ENCODE data around the gene LYPD6B.

LYPD6B gene

DNA sequence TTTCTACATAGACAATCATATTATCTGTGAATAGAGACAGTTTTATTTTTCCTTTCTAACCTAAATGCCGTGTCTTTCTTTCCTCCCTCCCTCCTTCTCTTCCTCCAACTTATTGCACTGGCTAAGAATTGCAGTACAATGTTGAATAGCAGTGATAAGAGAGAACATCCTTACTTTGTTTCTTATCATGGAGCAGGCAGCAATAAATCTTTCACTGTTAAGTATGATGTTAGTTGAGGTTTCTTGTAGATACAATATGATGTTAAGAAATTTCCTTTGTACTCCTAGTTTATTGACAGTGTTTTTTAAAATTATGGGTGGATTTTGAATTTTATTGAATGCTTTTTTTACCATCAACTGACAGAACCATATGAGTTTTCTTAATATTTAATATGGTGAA lies 6.0 kb downstream of the LYPD6B start:
- DNase-seq: no peak

DNA sequence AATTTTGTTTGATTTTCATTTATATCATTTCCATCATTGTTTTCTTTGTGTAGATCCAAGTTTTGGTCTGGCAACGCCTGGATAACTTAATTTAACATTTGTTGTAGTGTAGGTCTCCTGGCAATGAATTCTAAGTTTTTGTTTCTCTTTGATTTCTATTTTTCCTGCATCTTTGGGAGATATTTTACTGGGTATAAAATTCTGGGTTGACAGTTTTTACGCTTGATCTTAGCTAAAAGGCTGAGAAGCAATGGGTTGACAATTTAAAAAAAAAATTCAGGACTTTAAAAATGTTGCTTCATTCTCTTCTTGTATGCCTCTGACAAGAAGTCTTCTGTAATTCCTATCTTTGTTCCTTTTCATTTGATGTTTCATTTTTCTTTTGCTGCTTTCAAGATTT lies 8.6 kb downstream of the LYPD6B start:
- no peak for DNase-seq

DNA sequence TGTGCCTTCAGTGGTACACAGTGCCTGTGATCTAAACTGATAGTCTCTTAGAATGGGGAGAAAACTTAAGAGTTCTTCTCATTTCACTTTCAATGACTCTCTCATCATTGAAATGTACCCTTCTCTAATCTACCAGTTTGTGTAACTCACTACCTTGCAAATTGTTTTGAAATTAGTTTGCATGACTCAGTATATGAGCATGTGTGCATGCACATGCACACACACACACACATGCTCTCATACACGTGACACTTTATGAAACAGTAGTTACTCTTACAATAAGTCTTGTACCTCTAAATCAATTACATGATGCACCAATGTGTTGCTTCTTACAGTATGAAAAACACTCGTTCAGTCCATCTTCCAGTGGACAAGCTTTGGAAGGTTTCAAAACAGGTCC lies 10.6 kb downstream of the LYPD6B start:
- no peak for DNase-seq

DNA sequence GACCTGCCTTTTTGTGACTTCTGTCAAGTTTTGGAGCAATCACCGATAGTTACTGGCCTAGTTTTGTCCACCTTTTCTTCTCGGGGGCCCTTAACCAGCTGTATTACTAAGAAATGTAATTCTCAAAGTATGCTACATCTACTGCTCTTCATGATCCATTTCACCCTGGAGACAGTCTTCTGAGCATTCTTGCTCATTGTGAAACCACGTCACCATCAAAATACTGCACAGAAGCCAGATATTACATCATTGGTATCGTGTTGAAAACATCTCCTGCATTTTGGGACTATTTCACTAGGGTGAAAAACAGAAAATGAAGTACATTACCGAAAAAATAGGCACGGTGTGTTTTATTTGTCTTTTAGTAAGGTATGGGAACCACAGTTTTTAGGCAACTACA lies 11.7 kb downstream of the LYPD6B start:
- DNase-seq: no peak

DNA sequence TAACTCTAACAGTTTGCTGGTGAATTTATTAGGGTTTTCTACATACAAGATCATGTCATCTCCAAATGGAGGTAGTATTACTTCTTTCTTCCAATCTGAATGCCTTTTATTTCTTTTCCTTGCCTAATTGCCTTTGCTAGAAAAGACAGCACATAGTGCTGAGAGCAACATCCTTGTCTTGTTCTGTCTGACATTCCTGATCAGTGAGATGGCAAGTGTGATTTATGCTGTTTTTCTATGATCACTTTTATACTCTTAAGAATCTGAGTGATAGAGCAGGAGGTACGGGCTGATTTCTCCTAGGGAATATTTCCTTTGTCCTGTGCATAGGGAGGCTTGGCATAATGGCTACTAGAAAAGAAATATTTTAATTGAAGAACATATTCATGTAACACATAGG lies 17.3 kb downstream of the LYPD6B start:
- DNase-seq: no peak

DNA sequence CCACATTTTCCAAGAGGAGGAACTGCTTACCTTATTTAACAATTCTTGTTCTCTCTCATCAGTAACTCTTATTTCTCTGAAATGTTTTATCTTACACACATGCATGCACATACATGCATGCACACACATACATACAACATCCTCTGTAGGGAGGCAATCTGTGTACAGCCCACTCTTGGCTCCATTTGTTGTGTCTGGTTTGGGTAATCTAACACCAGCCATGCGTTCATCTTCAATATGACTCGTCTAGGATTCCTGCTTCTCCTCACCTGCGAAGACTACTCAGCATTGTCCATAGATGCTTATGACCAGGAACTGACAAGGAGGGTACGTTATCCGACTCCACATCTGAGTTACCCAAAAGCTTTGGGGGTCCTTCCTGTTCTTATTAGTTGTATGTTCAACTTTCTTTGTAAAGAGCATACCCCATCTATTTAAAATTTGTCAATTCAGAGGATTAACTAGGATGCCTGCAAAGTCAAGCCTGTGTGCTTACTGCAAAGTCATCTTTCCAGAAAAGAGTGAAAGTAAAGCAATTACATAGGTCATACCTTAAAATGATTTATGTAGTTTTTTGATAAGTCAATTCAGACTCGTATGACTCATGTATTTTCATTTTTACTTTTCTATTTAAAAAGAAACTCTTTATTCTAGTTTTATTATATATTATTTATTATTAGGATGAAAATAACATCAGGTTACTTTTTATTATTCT lies 18.2 kb downstream of the LYPD6B start:
- no peak for DNase-seq

DNA sequence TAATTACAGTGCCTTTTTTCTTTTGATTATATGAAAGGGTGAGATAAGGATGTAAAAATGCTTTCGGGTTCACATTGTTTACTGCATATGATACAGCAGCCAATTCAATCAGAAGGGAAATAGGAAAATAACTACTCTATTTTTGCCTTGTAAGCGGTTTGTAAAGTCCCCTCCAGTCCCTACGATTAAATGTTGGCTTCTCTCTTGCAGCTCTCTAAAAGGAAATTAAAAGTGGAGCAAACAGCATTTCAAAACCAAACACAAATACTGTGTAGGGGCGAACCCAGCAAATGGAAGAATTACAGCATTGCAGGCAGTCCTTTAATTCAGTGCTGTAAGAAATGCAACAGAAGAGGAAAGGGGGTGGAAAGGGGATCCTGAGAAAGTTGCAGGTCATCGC lies 18.9 kb downstream of the LYPD6B start:
- DNase-seq: no peak

DNA sequence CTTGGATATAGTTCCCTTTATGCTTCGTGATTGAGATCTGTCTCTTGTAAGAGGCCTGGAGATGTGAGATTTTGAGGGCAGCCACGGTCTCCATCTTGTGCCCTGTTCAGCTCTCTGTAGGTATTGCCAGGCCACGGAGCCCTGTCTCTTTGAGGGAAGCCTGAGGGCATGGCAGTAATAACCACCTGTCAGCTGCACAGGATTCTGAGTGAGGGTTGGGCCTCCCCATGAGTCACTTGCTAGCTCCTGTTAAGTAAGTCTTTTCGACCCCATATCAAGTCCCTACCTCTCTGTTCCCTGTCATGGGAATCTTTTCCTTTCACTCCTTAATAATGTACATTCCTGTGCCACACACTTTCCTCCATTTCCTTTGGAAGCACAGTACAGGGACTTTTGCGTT lies 20.4 kb downstream of the LYPD6B start:
- DNase-seq: no peak

DNA sequence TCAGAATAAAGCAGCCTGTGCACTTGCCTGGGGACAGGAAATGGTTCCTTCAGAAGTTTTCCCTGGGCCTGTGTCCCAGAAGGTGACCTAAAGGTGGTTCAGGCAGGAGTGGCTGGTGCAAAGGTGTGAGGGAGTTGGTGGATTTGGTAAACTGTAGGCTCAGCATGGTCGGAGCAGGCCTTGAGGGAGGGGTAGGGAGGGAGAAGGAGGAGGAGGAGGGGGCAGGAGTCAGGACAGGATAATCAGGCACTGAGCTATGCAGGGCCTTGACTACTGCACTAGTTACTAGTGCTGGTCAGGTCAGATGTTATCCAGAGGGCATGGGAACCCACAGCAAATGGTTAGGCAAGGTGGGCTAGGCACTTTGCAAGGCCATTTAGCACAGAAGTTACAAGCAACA lies 21.3 kb downstream of the LYPD6B start:
- DNase-seq: no peak

DNA sequence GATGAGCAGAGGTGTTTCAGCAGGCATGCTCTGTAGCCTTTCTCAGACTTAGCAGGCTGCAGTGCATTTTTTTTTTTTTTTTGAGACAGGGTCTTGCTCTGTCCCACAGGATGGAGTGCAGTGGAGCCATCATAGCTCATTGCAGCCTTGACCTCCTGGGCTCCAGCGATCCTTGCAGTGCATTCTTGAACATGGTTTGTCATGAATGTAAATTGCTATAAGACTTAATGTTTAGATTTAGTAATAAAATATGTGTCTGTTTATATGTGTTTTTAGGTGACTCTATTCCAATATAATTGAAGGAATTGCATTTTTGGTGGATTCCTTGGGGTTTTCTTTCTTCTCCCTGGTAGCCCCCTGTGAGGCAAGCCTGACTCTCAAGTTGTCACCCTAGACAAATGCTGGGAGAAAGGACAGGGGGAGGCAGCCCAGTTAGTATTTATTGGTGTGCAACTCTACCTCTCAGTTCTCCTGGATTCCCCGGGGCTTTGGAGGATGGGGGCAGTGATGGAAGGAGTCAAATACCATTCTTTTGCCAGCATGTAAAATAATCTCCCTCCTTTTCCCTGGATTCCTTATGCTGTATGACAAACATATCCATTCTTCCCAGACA lies 22.7 kb downstream of the LYPD6B start:
- no peak for DNase-seq

DNA sequence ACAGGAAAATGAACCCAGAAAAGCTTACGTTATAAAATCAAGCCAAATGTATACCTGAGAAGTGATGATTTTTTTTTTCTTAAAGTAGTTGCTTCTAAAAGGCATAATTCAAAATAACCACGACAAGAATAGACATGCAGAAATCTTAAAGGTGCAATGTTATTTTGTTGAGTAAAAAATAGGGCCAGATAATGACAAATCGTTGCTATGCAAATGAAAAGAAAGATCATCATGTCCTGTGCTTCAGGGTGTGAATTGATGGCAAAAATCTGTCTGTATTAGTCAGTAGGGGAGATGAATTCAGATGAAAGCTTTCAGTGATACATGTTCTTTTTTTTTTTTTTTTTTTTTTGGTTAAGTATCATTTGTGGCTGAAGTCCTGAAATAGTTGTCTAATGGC lies 24.0 kb downstream of the LYPD6B start:
- no peak for DNase-seq

DNA sequence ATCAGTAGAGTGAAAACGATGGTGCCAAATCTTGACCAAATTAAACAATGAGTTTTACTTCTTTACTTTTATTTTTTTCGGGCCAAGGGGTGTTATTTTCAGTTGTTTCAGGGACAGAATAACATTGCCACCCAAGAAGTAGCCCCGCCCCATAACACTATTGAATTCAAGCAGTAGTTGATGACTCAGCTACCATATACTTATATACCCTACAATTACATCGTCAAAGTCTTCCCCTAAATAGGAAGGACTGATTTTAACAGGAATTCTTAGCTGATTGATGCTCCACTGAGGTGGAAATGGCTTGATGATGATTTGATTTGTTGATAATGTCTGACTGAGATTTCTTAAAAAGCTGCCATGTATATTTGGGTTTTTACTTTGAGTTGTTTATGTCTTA lies 24.7 kb downstream of the LYPD6B start:
- DNase-seq: no peak

DNA sequence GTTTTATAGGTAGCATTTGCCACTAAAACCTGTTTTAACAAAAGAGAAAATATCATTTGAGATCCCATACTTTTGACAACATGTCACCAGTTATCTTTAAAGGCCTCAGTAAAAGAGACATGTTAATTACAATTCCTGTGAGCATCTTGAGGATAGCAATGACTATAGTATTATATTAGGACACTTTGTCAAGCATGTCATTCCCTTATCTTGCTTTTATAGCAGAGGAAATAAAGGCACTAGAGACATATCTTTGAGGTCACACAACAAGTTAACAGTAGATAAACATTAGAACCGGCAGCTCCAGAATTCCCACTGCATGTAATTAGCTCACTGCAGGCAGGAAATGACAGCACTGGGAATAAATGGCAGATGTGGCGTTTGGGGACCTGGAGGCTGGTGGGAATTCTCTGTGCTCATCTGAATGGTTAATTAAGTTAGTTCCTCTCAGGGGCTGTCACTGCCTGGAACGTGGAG lies 25.9 kb downstream of the LYPD6B start:
- DNase-seq: no peak

DNA sequence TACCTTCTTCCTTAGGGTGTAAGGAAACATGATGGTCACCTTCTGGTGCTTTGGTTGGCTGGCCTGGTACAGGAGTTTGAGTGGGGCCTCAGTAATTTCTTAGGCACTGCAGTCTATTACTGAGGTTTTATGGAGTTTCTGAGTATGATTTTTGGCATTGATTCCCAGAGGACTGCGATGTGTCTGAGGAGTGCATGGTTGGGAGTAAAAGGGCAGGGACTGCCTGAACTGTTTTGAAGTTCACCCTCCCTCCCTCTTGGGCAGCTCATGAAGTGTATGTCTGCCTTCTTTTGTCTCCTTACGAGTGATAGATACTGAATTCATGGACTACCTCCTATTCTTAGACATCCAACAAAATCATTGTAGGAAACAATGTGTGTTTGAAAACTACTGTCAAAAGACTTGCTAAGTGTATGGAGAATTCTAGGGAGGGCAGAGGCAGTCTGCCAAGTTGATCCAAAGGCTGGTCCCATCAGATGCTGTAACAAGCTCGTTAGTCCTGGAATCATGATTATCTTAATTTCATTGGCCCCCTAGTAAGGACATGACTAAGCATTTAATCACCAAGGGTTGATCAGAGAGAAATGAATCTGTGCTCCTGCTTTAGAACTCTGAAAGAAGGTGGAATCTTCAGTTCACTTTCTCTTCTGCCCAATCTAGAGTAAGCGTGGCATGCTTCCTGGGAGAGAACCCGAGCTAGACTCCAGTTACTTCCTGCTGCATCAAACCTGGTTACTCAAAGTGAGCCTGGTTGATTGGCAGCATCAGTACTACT lies 26.5 kb downstream of the LYPD6B start:
- no peak for DNase-seq

DNA sequence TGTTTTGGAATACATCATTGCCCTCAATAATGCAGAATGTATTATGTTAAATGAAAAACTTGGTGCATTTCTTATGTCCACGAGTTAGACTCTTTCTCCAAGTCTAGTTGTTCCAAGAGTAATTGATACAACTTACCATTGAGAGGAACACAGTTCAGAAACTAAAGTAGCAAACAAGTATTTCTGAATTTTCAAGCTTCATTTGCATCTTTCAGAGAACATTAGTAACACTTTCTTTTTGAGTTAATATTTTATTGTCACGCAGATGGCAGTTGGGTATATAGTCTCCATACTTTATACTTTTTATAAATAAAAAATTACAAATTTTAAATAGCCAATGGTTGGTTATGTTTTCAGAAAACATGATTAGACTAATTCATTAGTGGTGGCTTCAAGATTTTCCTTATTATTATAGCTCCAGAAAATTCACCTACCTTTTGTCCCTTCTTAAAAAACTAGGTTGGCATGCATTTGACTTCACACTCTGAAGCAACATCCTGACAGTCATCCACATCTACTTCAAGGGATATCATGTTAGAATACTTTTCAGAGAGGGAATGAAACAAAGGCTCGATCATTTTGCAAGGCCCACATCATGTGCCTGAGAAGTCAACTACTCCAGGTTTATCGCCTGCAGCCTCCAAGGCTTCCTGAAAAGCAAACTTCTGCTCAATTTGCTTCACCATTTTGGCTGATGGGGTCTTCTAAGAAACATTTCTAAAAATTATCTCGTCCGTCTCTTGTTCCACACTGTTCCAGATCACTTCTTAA lies 29.9 kb downstream of the LYPD6B start:
- DNase-seq: no peak

DNA sequence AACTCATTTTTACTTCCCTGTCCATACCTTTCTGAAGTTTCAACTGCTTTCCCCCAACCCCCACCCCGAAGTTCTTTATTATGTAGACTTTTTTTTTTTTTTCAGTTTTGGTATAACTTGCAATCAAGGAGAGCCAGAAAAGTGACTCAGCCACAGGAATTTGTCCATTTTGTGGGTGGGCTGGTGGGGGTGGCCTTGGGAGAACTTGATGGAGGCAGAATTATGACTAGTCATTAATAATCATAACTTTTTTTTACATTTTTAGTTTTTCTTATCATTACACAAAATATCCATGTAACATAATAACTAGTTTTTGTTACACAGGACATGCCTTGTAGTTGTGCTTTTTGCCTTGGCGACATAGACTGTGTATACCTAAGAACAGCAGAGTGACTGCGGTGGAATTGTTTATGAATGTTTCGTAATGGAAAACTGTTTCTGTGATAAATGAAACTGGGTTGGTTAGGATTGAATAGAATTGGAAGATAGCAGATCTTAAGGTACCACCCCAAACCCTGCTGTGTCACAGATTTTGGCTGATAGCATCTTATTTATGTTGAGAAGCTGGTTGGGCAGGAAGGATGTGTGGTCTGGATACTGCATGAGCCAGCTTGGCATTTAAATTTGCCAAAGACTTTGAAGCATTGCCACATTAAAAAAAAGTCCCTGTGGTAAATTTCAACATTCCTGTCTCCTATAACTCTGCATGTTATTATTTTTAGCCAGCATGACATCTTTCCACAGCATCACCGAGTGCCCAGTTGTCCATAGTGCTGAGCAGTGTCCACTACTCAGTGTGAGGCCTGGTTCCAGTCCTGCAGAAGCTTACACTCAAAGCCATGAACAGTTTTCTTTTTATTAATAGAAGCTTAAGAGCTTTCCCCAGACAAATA lies 30.7 kb downstream of the LYPD6B start:
- no peak for DNase-seq

DNA sequence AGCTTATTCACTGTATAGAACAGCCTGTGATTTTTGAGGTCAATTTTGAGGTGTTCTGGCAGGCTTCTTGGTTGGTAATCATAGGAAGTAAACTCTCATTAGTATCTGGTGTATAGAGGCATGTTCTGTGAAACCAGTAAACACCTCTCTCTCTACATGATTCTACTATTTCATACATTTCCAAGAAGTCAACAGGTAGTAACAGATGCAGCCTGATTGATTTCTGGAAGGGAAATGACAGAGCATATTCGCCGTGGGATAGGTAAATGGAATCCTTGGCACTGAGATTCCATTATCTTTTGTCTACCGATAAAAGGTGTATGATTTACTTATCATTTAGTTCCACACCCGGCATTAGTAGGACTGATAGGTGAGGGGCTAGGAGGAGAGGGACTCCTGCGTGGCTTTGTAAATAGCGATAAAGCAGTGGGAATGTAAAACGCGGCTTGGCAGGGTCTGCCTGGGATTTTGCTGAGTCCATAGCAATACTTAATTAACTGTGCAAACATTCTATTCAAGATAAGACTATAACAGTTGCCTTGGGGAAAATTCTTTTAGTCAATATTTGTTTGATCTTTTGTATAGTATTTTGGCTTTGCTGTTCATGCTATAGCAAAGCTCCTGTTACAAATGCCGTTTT lies 32.3 kb downstream of the LYPD6B start:
- DNase-seq: no peak

DNA sequence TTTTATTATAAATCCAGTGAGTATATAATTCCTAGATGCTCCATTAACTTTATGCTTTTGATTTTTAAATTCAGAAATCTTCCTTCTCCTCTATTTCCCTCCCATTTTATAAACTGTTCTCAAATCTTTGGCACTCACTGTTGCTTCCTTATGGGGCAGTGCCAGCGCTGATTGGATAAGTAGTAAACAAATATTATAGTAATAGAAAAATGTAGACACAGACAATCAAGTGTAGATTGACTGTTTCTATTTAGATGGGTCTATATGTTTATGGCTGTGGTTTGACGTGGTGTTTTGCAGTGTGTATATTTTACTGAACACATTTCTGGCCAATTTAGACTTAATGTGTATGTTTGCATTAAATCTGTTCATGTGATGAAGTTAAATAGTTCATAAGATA lies 36.6 kb downstream of the LYPD6B start:
- no peak for DNase-seq

DNA sequence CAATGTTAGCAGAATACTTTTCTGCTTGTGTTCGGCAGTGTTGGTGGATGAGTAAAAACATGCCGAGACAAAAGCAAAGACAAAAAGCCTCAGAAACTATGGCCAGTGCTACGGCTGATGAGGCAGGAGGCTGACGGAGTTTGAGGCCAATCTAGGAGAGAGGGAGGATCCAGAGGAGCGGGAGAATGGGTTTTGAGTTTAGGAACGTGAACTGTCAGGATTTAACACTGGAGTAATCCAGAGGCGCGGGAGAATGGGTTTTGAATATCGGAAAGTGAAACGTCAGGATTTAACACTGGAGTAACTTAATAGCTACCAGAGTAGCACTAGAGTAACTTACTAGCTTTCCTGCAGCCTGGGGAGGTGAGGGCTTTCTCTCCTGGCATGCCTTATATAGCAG lies 37.4 kb downstream of the LYPD6B start:
- no peak for DNase-seq

DNA sequence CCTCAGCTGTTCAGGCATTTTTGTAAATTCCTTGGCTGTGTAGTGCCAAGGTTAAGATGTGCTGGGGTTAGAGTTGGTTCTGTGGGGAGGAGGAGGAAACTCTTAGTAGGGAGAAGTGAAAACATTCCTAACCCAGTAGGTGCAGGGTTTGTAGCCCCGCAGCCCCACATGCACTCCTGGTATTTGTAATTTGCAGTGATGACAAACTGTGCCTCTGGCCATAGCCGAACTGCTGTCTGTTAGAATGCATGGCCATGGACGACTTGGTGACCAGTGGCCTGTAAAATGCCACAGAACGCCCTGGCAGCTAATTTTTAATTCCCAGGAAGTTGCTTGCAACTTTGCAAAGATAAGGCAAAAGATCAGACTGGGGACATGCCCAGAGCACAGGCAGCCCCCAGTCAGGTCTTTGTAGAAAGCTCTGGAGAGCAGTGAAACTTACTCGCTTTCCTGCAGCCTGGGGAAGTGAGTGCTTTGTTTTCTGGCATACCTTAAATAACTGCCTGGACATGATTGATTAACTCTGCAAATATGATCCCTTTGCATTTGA lies 38.4 kb downstream of the LYPD6B start:
- DNase-seq: no peak

DNA sequence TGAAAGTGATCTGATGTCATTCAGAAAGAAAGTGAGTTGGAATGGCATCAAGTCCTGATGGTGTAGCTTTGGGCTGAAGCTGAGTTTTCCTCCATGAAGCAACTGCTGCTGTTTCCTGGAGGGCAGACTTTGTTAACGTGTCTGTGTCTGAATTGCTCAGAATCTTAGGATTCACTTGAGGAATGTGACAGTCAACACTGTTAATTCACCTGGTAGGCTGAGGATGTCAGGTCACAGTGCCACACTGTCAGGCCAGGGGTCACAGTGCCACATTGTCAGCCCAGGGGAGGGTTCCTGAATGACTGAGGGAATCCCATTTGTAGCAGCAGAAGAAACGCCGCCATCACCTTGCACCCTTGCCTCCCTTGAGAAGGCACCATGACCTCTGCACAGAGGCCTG lies 39.4 kb downstream of the LYPD6B start:
- no peak for DNase-seq

DNA sequence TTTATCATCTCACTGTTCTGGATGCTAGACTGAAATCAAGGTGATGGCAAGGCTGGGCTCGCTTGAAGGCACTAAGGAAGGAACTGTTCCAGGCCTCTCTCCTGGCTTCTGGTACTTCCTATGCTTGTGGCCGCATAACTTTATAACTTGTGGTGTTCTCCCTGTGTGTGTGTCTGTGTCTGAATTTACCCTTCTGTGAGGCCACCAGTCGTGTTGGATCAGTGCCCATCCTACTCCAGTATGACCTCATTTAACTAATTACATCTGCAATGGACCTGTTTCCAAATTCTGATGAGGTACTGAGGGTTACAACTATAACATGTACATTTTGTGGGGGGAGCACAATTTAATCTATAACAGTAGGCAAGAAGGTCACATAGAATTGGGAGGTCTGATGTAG lies 41.6 kb downstream of the LYPD6B start:
- no peak for DNase-seq

Measured in SHP77 treated with DMSO at 0.1 percent for 48 hours (cell line).